GM12874 (cell line): ENCODE measurements around the gene IKZF4.

Source experiments
- CTCF ChIP-seq: IDR thresholded peaks from 2 replicates; pipeline ENCODE4 v1.5.1; 2011; ENCODE audit warnings: low read depth, mild to moderate bottlenecking, control low read depth, low read length, moderate library complexity; ENCODE audit not compliant: insufficient read depth

The IKZF4 gene

DNA sequence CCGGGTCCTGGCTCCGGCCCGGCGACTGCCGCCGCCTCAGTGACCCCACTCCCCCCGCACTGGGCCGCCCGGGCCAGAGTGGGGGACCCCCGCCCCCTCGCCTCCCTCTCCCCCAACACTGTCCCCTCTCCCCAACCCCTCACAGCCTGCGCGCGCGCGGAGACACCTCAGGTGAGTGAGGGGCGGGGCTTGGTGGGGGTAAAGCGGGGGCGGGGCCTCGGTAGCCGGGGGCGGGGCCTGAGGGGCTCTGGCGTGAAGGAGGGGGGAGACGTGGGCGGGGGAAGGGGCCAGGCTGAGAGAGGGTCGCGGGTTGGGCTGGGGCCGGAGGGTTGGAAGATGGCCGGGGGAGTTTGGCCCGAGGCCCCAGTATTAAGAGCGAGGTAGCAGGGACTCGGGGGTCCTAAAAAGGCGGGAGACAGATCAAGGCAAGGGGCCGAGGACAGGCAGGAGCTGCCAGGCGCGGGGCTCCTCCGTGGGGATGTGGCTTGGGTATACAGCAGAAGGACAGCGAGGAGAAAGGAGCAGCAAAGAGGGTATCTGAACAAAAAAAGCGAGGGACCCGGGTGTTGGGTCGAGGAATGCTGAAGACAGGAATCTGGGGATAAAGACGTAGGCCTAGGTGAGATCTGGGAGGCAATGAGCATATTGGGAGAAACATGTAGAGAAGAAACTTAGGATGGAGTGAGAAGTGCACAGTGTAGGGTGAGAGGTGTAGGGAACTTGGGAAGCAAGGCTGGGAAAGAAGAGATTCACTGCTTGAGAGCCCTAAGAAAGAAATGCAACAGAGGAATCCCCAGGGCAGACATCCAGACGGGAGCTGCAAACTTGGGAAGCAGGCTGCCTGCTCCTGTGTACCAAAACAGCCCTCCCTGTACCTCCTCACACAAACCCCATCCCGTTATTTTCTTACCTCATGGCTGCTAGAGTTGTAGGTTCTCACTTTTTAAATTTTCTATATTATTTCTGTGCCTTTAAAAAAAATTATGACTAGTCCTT, 13.0 kb upstream of the IKZF4 start:
- no peak for TF ChIP-seq CTCF

DNA sequence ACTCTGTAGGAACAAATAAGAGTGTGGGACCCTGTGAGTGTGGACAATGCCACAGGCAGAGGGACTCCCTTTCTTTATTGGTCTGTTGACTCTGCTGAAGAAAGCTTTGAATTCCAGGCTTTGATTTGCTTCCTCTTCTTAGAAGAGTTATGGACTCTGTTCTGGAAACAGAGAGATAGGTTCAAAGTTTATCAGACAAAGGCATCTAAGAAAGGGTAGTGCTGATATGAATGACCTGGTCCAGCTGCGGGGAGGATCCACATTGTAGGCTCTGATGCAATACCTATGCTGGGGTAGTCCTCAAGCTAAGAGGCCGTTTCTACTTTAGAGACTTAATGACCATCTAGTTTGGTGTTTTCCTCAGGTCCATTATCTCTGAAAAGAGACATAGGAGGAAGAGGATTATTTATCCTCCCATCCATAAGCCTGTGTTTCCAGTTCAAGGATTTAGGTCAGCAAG, 10.7 kb upstream of the IKZF4 start:
- no peak for TF ChIP-seq CTCF

- TF ChIP-seq CTCF, result no peak
Observed at GRCh38 chr12:56011509-56012090, 9.2 kb upstream of the IKZF4 start.

DNA sequence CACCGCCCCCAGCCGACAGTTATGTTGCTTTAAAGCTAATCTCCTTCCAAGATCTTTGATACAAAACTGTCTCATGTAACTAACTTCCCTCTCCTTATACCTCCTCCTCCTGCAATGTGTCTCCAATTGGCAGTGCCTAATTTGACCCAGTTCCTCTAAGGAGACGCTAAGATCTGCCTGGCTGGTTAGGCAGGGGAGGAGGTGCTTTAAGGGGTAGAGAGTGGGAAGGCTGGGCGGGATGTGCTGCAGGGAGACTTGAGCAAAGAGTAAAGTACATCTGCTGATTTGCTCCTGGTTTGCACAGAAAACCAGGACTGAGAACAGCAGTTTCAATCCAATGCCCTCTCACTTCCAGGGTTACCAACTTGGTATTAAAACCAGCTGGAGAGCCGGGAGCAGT, 7.4 kb upstream of the IKZF4 start:
- no peak for TF ChIP-seq CTCF

GRCh38 chr12:56014205-56014604, 6.6 kb upstream of the IKZF4 start:
- TF ChIP-seq CTCF, result no peak

- TF ChIP-seq CTCF, result no peak
Observed at GRCh38 chr12:56017181-56017580, 3.7 kb upstream of the IKZF4 start.

DNA sequence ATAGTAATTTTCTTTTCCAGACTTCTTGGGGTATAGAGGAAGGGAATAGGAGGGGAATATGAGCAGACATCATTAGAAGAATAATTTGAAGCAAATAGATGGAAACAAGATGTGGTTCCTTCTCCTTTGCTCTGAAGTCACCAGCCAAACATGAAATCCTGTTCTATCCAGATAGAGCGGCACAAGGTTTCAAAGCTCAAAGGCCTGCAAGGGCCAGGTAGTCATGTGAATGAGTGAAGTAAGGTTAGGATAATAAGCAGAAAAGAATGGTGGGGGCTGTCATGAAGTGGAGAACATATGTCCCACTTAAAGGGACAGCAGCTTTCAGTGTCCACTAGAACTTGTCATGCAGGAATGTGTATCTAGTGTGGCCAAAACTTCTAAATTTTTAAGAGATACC, 2.5 kb upstream of the IKZF4 start:
- no peak for TF ChIP-seq CTCF
